AG09309 (cell line): ENCODE data around the gene MINDY3.
"Not testable (repeated sequence)": the region's sequence is repeated elsewhere in the genome, so short reads cannot be mapped to it uniquely, and the experiment has no call there.

Experiments used
- DNase-seq: peaks from one replicate; pipeline ENCODE4 v3.0.0-alpha.2; 2010; ENCODE audit warnings: low read depth
- H3K4me3 ChIP-seq: 2 replicates; pipeline ENCODE4 v1.5.1; 2011; ENCODE audit warnings: mild to moderate bottlenecking, low read depth, low read length, moderate library complexity; ENCODE audit not compliant: control insufficient read depth
- TF ChIP-seq, protein P1 (sequence below): IDR thresholded peaks from 2 replicates; pipeline ENCODE4 v1.5.1; 2011; ENCODE audit warnings: mild to moderate bottlenecking, low read depth, low read length, inconsistent platforms; ENCODE audit not compliant: insufficient read depth, control insufficient read depth; ENCODE audit errors: missing control alignments

MINDY3 gene

DNA sequence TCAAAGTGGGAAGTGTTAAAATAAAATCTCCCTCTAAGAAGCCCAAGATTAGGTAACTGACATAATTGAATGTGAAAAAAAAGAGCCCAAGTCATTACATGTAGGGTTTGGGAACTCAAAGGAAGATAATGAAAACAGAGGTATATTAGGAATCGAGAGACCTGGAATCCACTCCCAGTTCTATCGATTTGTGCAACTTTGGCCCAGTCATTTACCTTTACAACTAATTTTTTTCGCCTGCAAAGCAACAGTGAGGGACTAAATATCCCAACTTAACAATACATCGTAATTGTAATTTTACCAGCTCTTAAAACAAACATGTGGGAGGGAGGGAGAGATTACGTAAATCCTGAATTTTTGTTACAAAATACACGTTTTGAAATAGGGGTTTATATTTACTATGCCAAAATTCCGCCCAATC is 1.4 kb downstream of the MINDY3 start:
- DNase-seq: no peak
- H3K4me3 ChIP-seq: peak overlapping the region; percentile 97
- TF ChIP-seq, protein P1, sequence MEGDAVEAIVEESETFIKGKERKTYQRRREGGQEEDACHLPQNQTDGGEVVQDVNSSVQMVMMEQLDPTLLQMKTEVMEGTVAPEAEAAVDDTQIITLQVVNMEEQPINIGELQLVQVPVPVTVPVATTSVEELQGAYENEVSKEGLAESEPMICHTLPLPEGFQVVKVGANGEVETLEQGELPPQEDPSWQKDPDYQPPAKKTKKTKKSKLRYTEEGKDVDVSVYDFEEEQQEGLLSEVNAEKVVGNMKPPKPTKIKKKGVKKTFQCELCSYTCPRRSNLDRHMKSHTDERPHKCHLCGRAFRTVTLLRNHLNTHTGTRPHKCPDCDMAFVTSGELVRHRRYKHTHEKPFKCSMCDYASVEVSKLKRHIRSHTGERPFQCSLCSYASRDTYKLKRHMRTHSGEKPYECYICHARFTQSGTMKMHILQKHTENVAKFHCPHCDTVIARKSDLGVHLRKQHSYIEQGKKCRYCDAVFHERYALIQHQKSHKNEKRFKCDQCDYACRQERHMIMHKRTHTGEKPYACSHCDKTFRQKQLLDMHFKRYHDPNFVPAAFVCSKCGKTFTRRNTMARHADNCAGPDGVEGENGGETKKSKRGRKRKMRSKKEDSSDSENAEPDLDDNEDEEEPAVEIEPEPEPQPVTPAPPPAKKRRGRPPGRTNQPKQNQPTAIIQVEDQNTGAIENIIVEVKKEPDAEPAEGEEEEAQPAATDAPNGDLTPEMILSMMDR: no peak

DNA sequence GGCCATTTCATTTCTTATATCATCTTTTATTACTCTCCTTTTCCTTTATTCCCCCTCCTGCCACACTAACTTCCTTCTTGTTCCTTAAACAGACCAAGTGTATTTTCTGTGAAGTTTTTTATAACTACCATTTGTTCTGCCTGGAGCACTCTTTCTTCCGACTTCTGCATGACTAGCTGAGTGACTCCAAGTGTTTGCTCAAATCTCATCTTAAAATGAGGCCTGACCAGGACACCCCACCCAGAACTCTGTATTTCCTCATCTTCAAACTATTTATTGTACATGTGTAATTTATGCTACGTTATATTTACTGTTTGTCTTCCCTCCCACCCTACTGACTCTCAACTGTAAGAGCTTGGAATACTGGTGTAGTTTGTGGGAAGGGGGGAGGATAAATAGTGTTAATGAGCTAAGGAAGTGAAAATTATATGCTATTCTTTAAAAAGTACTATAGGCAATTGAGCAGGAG is 3.2 kb downstream of the MINDY3 start:
- H3K4me3 ChIP-seq: no peak overlapping the region
- DNase-seq: no peak
- TF ChIP-seq, protein P1: no peak

DNA sequence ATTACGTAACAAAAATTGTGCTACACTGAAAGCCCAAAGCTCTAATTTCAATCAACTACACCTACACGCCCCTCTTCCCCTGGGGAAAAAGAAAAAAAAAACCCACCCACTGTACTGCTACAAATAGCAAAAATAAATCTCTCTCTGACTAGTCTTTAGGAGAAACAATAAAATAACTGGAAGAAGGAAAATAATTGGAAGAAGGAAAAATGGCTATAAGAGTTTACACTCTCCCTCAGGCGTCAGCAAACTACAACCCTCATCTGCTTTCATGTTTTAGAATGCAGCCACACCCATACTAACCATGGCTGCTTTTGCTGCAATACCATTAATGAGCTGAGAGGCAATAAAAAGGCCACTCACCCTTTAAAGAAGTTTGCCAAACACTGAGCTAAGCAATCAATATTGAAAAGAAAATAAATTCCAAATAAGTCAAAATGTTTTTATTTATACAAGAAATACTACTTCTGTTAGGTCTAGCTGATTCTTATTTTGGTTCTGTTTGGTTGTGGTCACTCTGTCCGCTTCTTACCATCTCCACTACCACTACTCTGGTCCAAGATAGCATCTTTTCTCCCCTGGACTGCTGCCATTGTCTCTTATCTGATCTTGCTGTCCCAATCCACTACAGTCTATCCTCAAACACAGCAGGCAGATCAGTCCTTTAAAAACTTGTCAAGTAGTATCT is 3.8 kb downstream of the MINDY3 start:
- no peak overlapping the region for H3K4me3 ChIP-seq
- TF ChIP-seq, protein P1: no peak
- DNase-seq: no peak

DNA sequence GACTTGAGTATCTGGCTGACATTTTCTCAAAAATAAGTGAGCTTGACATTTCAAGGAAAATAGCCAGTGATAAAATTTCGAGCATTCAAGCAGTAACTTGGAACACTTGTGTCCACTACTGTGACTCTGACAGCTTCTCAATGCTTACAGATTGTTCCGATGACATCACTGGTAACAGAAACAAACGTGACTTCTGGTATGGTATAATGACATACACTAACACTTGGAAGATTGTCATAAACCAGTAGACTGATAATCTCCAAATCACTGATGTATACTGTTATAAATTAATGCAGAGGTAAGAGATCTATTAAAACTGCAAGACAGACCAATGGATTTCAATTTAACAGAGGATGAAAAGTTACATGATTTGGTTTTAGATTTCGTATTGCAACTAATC is 6.5 kb downstream of the MINDY3 start:
- H3K4me3 ChIP-seq: no peak overlapping the region
- TF ChIP-seq, protein P1: no peak
- no peak for DNase-seq

DNA sequence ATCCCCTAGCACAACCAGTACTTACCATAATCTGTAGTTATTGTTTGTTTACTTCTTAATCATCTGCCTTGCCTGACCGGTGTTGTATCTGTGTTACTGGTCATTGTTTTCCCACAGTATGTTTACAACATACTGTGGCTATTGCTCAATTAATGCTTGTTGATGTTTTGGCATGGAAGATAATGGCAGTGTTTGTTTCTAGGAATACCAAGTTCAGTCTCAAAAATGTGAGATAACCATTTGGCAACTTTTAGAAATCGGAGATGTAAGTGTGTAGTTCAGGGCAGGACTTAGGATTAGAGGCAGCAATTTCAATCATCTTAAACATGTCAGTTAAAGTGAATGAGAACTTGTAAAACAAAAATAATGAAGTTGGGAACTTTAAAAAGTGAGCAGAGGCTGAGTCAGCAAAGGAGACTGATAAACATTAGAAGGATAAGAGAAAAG is 8.2 kb downstream of the MINDY3 start:
- DNase-seq: no peak
- no peak overlapping the region for H3K4me3 ChIP-seq
- TF ChIP-seq, protein P1: no peak

DNA sequence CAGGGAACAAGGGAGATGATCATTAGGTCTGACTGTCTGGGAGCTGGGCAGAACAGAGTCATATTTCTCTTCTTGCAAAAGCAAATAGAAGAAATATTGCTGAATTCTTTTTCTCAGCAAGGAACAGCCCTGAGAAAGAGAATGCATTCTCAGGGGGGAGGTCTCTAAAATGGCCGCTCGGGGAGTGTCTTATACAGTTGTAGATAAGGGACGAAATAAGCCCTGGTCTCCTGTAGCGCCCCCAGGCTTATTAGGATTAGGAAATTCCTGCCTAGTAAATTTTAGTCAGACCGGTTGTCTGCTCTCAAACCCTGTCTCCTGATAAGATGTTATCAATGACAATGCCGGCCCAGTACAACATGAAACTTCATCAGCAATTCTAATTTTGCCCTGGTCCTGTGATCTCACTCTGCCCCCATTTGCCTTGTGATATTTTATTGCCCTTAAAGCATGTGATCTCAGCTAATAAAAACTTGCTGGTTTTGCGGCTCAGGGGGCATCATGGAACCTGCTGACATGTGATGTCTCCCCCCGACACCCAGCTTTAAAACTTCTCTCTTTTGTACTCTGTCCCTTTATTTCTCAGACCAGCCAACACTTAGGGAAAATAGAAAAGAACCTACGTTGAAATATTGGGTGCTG is 9.8 kb downstream of the MINDY3 start:
- not testable (repeated sequence) for H3K4me3 ChIP-seq, DNase-seq

DNA sequence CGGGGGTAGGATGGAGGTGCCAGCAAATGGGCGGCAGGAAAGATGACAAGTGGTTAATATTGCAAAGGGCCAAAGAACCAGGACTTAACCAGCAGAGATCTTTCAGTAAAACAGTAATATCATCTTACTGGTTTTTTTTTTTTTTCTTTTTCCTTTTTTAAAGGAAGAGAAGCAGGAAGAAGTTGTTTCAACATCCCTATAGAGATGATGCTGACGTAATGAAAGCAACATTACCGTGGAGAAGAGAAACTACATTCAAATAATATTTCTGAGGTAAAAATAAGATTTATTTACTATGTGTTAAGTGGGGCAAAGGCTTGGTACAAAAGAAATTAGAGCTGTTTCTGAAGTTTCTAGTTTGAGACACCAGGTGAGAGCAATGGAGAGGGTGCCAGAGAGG is 11.0 kb downstream of the MINDY3 start:
- no peak for DNase-seq
- TF ChIP-seq, protein P1: no peak
- H3K4me3 ChIP-seq: no peak overlapping the region
